GM12878 (cell line): ENCODE measurements around the gene PHKG2.

Source experiments
- CBFB ChIP-seq: IDR thresholded peaks from 2 replicates; pipeline ENCODE4 v1.6.1; 2016; ENCODE audit warnings: antibody characterized with exemption, low read depth
- NFYA ChIP-seq: IDR thresholded peaks from 2 replicates; pipeline ENCODE4 v1.6.1; 2011; ENCODE audit warnings: low read depth, mild to moderate bottlenecking, low read length, improper control_type of control experiment, borderline replicate concordance
- POLR2A ChIP-seq: IDR thresholded peaks from 2 replicates; pipeline ENCODE4 v1.6.1; 2011; ENCODE audit warnings: low read depth, mild to moderate bottlenecking, low read length
- RFX5 ChIP-seq: IDR thresholded peaks from 2 replicates; pipeline ENCODE4 v1.6.1; 2011; ENCODE audit warnings: low read depth, low read length, improper control_type of control experiment
- SREBF1 ChIP-seq: IDR thresholded peaks from 2 replicates; pipeline ENCODE4 v1.6.1; 2012; ENCODE audit warnings: mild to moderate bottlenecking, low read length
- TAF1 ChIP-seq: IDR thresholded peaks from 2 replicates; pipeline ENCODE4 v1.6.1; 2011; ENCODE audit warnings: mild to moderate bottlenecking, low read depth, low read length, borderline replicate concordance
- TCF12 ChIP-seq: IDR thresholded peaks from 2 replicates; pipeline ENCODE4 v1.6.1; 2011; ENCODE audit warnings: low read depth, mild to moderate bottlenecking, low read length

DNA sequence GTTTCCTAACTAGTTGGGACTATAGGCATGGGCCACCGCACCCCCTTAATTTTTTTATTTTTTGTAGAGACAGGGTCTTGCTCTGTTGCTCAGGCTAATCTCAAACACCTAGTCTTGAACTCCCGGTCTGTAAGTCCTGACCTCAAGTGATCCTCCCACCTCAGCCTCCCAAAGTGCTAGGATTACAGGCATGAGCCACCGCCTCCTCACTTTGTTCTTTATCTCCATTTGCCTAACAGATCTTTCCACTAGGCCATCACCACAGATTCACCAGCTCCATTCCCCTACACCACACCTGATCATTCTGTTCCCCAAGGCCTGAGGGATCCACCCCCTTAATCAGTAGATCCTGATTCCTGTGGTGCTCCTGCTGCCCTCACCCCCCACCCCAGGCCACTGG is 46.4 kb downstream of the PHKG2 start:
- TF ChIP-seq CBFB (no peak), TAF1 (no peak), NFYA (no peak), SREBF1 (no peak), POLR2A (no peak), TCF12 (no peak), RFX5 (no peak)
